Choroid plexus epithelial cell (primary cell): ENCODE data around the gene ISYNA1.
A peak's percentile ranks its signal among the peaks of the same experiment; 100 is the strongest.

Experiments used
- DNase-seq: peaks from one replicate; pipeline ENCODE4 v3.0.0-alpha.2; 2010; ENCODE audit warnings: low read depth
- H3K4me3 ChIP-seq: 2 replicates; pipeline ENCODE4 v1.5.1; 2011; ENCODE audit warnings: low read depth, mild to moderate bottlenecking, control low read depth, low read length, moderate library complexity
- CTCF ChIP-seq: conservative IDR thresholded peaks from 2 replicates; pipeline ENCODE4 v1.5.1; 2011; ENCODE audit warnings: low read depth, mild to moderate bottlenecking, control low read depth, inconsistent platforms, low read length, moderate library complexity

Gene ISYNA1

GRCh38 chr19:18430417-18431144 lies 7.4 kb downstream of the ISYNA1 start:
- H3K4me3 ChIP-seq, result no peak overlapping the region
- no peak for DNase-seq
- TF ChIP-seq CTCF, result no peak

- DNase-seq, result peak; percentile 52
- no peak for TF ChIP-seq CTCF
- peak overlapping the region; percentile 56 for H3K4me3 ChIP-seq
These were observed 8.1 kb downstream of the ISYNA1 start for GRCh38 chr19:18429717-18430416.

- peak overlapping the region; percentile 56 for H3K4me3 ChIP-seq
- no peak for TF ChIP-seq CTCF
- peak; percentile 96 for DNase-seq
These were observed 8.9 kb downstream of the ISYNA1 start for GRCh38 chr19:18428787-18429674.

GRCh38 chr19:18428173-18428786 lies 9.7 kb downstream of the ISYNA1 start:
- DNase-seq, result no peak
- no peak for TF ChIP-seq CTCF
- H3K4me3 ChIP-seq, result no peak overlapping the region

GRCh38 chr19:18427743-18428113 lies 10.2 kb downstream of the ISYNA1 start:
- no peak for TF ChIP-seq CTCF
- no peak overlapping the region for H3K4me3 ChIP-seq
- DNase-seq, result no peak

GRCh38 chr19:18427080-18427742 lies 10.7 kb downstream of the ISYNA1 start:
- DNase-seq, result no peak
- no peak overlapping the region for H3K4me3 ChIP-seq

More at GRCh38 chr19:18427080-18427742, 10.7 kb downstream of the ISYNA1 start:
- no peak for TF ChIP-seq CTCF
